Sigmoid colon (tissue), 7 donors: ENCODE results near the gene CRTC3. TPM values are rescaled to one million over a fixed set of nuclear protein-coding genes. Genes with fewer than 3 reads are reported as not detected.
"Not testable (repeated sequence)": the region's sequence is repeated elsewhere in the genome, so short reads cannot be mapped to it uniquely, and the experiment has no call there.

Experiments
- DNase-seq: peaks from one replicate; pipeline ENCODE4 v3.0.0-alpha.2; 2019
- H3K27ac ChIP-seq, 4 donors: fragments of 200-600 bp; sonication (generic); one replicate each; pipeline ENCODE4 v1.5.1; 2016 to 2019; ENCODE audit warnings: mild to moderate bottlenecking in 1 of 4
- H3K27me3 ChIP-seq, 3 donors: fragments of 200-600 bp; sonication (generic); one replicate each; pipeline ENCODE4 v1.5.1; 2019; ENCODE audit warnings: mild to moderate bottlenecking in 1 of 3
- H3K36me3 ChIP-seq, 4 donors: fragments of 200-600 bp; sonication (generic); one replicate each; pipeline ENCODE4 v1.5.1; 2016 to 2019
- H3K4me1 ChIP-seq, 4 donors: fragments of 200-600 bp; sonication (generic); one replicate each; pipeline ENCODE4 v1.5.1; 2017 to 2019
- H3K4me3 ChIP-seq, 4 donors: fragments of 200-600 bp; sonication (generic); one replicate each; pipeline ENCODE4 v1.5.1; 2017 to 2019; ENCODE audit warnings: mild to moderate bottlenecking in 2 of 4, moderate library complexity in 1 of 4
- H3K9me3 ChIP-seq, 4 donors: fragments of 200-600 bp in 3 of 4; sonication (generic) in 3 of 4; one replicate each; pipeline versions ENCODE4 v1.5.1 to v1.6.1; 2013 to 2019
- CTCF ChIP-seq, 4 experiments: fragments of 450-650 bp in 3 of 4; fragments of 200-600 bp in 1 of 4; IDR thresholded peaks; one replicate each; pipeline ENCODE4 v1.5.1; 2016 to 2019; ENCODE audit warnings: antibody characterized with exemption in 4 of 4, mild to moderate bottlenecking in 3 of 4, moderate library complexity in 2 of 4
- EP300 ChIP-seq, 4 donors: sonication (generic); formaldehyde crosslinking; IDR thresholded peaks; one replicate each; pipeline ENCODE4 v1.6.1; 2017; ENCODE audit warnings: antibody characterized with exemption in 4 of 4
- POLR2A ChIP-seq, 2 donors: fragments of 450-650 bp; IDR thresholded peaks; one replicate each; pipeline ENCODE4 v1.6.1; 2016; ENCODE audit warnings: antibody characterized with exemption in 2 of 2, mild to moderate bottlenecking in 2 of 2, moderate library complexity in 2 of 2
- POLR2AphosphoS5 ChIP-seq, 4 donors: sonication (generic); formaldehyde crosslinking; IDR thresholded peaks; one replicate each; pipeline ENCODE4 v1.6.1; 2017; ENCODE audit warnings: antibody characterized with exemption in 4 of 4
- WGBS, 2 donors: extraction: QIAGEN DNeasy Blood & Tissue Kit; methylation state at CpG; one replicate each; pipeline ENCODE4 v1.1.7; 2013; 5-methylcytosine and 5-hydroxymethylcytosine counted together
- intact Hi-C: fragments of 100-400 bp; cut with DNase I; formaldehyde crosslinking; loops from one replicate; pipeline ENCODE4 v1.15.1; 2023
- polyA plus RNA-seq, 3 donors: library from polyadenylated mRNA; stranded (reverse); fragments of 200-250 nt; gene quantifications; one replicate each; pipeline ENCODE4 v1.2.3, GENCODE V29; 2013
- total RNA-seq, 4 donors: library from RNA; depleted of rRNA; stranded (reverse); fragments of >200 nt; gene quantifications; one replicate each; pipeline ENCODE4 v1.1.0, GENCODE V29; 2016
- donor health status: healthy with polysubstance abuse.
- donor health status: Bipolar disorder and iron deficiency.
- donor health status: healthy.

The CRTC3 gene
- total and polyA plus RNA-seq, 7 donors = 5.4 to 64.0 (median 27.6) TPM

- intact Hi-C loops = no loop called here
- Histone ChIP-seq H3K27ac (no peak overlapping the region), H3K36me3 (no peaks in the 10 kb centered on the region), H3K4me3 (no peak overlapping the region), H3K27me3 (peaks cover 0 to 6% (median 0%) of the 10 kb centered on the region in 3 donors), H3K4me1 (peaks cover 0 to 9% (median 4%) of the 10 kb centered on the region in 4 donors), H3K9me3 (no peaks in the 10 kb centered on the region)
- no peak for DNase-seq
- TF ChIP-seq POLR2AphosphoS5 (IDR thresholded peaks at IDR 0.05) (no peak), POLR2A (IDR thresholded peaks at IDR 0.05) (no peak), CTCF (IDR thresholded peaks at IDR 0.05) (no peak), EP300 (IDR thresholded peaks at IDR 0.05) (no peak)
- 86 to 88% methylated on average over 14 of the region's 14 CpGs for WGBS, 2 donors
These were observed 121.4 kb downstream of the CRTC3 start for GRCh38 chr15:90650956-90651689.

GRCh38 chr15:90654233-90655136, 124.8 kb downstream of the CRTC3 start:
- intact Hi-C loops = no loop called here
- DNase-seq = no peak
- 85 to 89% methylated on average over 12 of the region's 12 CpGs for WGBS, 2 donors

GRCh38 chr15:90657520-90658172, 127.9 kb downstream of the CRTC3 start:
- 43 to 76% methylated on average over 7 of the region's 7 CpGs for WGBS, 2 donors
- DNase-seq, H3K9me3 ChIP-seq, intact Hi-C loops, H3K36me3 ChIP-seq, H3K4me3 ChIP-seq, H3K4me1 ChIP-seq, H3K27me3 ChIP-seq, H3K27ac ChIP-seq: not testable (repeated sequence)

More at GRCh38 chr15:90654233-90655136, 124.8 kb downstream of the CRTC3 start:
- Histone ChIP-seq H3K27me3 (peaks cover 0 to 6% (median 0%) of the 10 kb centered on the region in 3 donors), H3K36me3 (no peaks in the 10 kb centered on the region), H3K4me3 (no peak overlapping the region), H3K4me1 (no peaks in the 10 kb centered on the region), H3K9me3 (no peaks in the 10 kb centered on the region), H3K27ac (no peak overlapping the region)
- TF ChIP-seq POLR2AphosphoS5 (IDR thresholded peaks at IDR 0.05) (no peak), EP300 (IDR thresholded peaks at IDR 0.05) (no peak), POLR2A (IDR thresholded peaks at IDR 0.05) (no peak), CTCF (IDR thresholded peaks at IDR 0.05) (no peak)

- H3K9me3 ChIP-seq = no peaks in the 10 kb centered on the region
- H3K4me1 ChIP-seq = peaks cover 0 to 2% (median 0%) of the 10 kb centered on the region in 4 donors
- peaks cover 0 to 6% (median 0%) of the 10 kb centered on the region in 3 donors for H3K27me3 ChIP-seq
- no peak overlapping the region for H3K4me3 ChIP-seq
- H3K36me3 ChIP-seq = no peaks in the 10 kb centered on the region
- intact Hi-C loops = no loop called here
- TF ChIP-seq POLR2A (IDR thresholded peaks at IDR 0.05) (no peak), CTCF (IDR thresholded peaks at IDR 0.05) (no peak), EP300 (IDR thresholded peaks at IDR 0.05) (no peak), POLR2AphosphoS5 (IDR thresholded peaks at IDR 0.05) (no peak)
- no peak for DNase-seq
- peak overlapping the region in 1 of 4 donors; percentile 79 for H3K27ac ChIP-seq
- 71 to 77% methylated on average over 4 of the region's 4 CpGs for WGBS, 2 donors
These were observed 129.8 kb downstream of the CRTC3 start for GRCh38 chr15:90659481-90659880.
